Activated T-cell treated with anti-CD3 and anti-CD28 coated beads for 48 hours (primary cell): ENCODE measurements around the gene GPLD1.
"Not testable (repeated sequence)": the region's sequence is repeated elsewhere in the genome, so short reads cannot be mapped to it uniquely, and the experiment has no call there.

Source experiments
- DNase-seq: peaks from one replicate; pipeline ENCODE4 v3.0.0-alpha.2; 2020; ENCODE audit warnings: low read depth

The GPLD1 gene

DNA sequence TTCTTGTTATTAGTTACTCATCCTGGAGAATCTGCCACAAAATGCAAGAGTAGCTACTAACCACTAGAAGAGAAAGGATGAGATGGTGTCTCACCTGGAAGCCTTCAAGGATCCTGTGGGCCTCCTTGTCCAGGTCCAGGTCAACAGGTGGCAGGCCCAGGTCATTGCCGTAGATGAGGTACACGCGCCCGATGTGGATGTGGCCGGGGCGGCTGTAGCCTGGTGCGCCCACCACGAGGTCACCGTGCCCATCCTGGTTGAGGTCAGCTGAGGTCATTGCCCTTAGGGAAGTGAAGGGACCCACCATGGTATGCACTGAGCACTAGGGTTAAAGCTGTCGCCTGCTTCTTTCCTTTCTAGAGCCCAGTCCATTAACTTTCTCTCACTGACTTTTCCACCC, 35.5 kb downstream of the GPLD1 start:
- no peak for DNase-seq

DNA sequence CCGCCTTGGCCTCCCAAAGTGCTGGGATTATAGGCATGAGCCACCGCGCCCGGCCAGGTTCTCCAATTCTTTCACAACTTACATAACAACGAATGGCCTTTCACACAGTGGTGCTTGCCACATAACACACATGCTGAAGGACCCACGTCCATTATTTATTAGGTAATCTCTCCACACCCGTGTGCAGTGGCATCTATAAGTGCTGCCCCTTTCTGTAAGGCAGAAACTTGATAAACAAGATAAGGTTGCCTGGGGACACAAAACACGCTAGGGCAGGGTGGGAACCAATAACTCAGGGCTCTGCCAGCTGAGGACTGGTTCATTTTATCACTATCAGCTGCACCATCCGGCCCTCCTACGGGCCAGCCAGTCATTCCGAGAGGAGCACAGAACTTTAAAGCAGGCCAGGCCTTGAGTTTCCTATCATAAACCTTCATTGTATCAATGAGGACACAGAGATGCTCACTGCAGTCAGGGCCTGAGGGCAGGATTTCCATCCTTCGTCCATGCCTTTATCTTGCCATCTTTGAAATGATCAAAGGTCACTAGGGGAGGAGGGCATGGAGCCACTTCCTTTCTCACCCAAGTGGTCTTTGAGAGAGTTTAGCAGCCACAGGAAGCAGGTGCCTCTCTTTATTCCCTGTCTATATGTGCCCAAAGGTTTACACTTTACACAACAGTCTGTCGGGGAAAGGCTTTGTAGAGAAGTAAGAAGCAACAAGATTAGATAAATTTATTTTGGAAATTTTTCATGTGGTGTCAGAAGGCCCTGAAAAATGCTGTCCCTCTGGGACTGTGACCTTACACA, 37.6 kb downstream of the GPLD1 start:
- no peak for DNase-seq

DNA sequence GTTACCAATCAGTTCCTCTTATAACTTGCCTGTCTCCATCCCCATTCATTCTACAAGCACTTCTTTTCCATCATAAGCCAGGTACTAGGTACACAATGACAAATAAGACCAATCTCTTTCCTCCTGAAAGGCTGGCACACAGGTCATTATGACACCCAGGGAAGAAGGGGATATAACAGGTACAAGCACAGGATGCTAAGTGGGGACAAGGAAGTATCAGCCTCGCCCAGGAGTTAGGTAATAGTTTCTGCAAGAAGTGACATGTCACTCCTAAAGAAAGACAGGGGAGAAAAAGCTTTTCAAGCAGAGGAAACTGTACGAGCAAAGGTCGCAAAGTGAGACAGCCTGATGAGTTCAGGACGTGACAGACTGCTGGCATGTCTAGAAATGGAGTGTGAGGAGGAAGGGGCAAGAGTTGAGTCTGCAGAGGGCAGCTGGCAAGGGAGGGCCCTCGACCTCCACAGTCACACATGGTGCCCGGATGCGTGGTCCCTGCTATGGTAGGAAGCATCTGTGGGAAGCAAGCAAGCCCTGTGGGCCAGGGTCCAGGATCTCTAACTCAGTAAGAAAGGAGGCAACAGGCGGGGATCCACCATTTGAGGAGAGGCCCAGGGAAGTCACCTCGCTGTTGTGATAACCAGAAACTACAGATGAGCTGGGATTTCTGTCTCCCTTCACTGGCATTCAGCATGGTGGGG, 40.4 kb downstream of the GPLD1 start:
- DNase-seq, result no peak

DNA sequence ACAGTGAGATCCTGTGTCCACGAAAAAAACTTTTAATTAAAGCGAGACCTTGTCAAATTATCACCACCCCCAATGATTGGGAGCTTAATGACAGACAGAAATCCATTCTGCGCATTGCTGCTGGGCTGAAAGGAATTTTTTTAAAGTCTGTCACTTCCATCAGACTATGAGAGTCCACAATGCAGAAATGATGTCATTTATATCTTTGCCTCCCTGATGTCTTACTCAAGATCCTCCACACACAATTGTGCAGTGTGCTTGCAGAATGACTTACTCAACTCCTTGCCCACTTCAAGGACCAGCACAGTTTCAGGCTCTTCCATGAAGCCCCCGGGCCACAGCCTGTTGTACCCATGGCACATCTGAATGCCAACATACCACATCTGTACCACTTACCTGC, 41.0 kb downstream of the GPLD1 start:
- DNase-seq, result no peak

DNA sequence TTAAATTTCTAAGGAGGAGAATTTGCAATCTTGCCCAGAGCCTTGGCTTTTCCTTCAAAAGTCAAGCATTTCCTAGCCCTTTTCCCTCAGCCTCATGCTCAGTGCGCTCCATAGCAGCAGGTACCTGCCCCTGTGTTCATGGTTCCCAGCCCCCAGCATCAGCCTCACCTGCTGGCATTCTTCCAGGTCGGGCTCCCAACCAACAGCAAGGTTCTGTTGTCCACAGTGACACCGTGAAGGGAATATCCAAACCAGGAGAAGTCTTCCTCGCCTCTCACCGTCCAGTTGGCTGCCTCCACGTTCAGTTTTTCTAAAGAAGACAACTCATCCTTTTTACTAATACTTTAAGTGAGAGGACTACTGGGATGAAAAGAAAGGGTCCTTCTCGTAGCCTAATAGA, 42.7 kb downstream of the GPLD1 start:
- no peak for DNase-seq

DNA sequence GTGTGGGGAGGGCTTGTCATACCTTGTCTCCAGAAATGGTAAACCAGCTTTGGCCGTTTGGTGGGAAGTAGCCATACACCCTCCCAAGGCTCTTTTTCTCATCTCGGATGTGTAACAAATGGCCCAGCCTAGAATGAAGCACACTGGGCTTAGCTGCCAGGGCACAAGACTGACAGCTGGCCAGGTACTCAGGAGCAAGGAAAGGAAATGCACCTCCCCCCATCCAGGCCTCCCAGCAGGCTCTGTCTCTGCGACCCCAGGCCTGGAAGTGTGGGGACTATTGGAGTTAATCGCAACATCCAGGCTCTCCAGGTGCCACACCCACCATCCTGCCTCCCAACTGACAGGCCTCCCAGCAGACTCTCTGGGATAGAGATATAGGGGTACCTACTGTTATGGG, 43.7 kb downstream of the GPLD1 start:
- DNase-seq, result no peak

DNA sequence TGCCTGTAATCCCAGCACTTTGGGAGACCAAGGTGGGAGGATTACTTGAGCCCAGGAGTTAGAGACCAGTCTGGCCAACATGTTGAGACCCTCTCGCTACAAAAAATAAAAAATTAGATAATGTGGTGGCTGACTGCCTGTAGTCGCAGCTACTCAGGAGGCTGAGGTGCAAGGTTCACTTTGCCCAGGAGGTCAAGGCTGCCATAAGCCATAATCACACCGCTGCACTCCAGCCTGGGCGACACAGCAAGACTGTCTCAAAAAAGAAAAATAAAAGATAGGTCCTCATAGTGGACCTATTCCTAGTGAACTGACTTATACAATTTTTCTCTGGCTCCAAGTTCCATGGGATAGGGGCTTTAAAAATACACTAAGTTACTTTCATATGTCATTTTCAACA, 44.8 kb downstream of the GPLD1 start:
- DNase-seq, result no peak

DNA sequence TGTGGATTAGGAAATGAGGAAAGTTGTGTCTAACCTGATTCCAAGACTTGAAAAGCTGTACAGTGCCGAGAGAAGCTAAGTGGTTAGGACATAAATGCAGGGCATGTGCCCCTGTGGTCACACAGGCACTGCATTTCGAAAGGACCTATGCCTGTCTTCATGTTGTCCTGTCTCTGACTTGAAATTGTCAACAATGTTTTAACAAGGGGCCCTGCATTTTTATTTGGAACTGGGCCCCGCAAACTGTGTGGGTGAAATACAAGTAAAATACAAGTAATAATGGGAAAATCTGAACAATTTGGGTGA, 47.8 kb downstream of the GPLD1 start:
- no peak for DNase-seq

DNA sequence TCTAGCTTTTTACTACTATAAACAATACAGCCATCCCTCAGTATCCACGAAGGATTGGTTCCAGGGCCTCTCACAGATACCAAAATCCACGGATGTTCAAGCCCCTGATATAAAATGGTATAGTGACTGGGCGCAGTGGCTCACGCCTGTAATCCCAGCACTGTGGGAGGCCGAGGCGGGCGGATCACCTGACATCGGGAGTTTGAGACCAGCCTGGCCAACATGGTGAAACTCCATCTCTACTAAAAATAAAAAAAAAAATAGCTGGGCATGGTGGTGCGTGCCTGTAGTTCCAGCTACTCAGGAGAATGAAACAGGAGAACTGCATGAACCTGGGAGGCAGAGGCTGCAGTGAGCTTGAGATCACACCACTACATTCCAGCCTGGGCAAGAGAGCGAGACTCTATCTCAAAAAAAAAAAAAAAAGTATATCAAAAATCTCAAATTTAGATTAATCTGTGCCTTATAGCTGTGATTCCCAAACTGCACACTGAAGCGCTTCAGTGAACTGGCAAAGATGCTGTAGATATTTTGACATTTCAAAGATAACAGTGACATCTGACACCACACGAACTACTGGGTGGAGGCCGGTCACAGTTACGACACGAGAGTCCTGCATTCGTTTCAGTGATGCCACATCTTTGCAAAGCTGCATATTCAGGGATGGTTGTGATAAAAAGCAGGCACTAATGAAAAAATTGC, 48.3 kb downstream of the GPLD1 start:
- no peak for DNase-seq

DNA sequence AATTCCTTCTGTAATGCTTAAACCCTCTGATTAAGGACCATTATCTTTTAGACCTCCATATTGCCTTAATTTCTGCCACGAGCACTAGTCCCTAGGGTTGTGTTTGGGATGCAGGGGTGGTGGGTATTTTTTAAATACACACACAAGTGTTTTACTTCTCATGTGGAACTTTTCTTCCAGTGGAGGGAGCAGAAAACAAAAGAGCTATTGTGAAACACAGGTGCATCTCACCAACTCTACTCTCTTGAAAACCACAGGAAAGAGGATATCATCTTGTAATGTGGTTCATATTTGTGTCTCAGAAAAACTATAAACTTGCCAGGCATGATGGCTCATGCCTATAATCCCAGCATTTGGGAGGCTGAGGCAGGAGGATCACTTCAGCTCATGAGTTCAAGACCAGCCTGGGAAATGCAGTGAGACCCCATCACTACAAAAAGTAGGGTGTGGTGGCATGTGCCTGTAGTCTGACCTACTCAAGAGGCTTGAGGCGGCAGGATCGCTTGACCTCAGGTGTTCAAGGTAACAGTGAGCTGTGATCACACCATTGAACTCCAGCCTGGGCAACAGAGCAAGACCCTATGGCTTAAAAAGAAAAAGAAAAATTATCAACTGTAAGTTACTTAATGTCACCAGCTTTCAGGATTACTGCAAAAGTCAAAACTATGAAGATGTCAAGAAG, 49.4 kb downstream of the GPLD1 start:
- no peak for DNase-seq

DNA sequence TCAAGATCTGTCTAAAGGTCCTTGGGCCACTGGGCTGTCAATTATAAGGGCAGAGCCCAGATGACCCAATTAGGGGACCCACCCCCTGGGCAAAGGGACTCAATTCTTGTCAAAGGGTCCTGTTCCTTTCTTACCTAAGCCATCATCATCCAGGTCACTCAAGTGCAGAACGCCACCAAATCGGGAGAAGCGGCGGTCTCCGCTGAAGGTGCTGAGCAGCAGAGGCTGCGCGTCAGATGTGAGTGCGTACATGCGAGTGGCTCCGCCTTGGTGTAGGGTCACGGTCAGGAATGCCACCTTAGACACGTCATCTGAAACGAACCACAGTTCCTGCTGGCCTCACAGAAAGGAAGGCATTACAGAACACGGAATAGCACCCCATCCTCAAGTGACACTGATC, 52.4 kb downstream of the GPLD1 start:
- DNase-seq, result no peak

DNA sequence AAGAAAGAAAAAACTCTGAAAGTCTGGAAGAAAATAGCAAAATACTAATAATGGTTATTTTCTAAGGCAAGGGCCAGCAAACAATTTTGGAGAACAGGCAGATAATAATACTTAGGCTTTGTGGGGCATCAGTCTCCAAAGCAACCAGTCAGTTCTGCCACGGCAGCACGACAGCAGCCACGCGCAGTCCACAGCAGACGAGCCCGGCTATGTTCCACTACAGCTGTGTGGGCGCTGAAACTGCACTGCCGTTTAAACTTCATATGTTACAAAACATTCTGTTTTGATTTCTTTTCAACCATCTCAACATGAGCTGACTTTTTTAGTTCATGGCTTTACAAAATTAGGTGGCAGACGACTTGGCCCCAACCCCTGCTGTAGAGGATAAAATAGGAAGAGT, 56.8 kb downstream of the GPLD1 start:
- no peak for DNase-seq

DNA sequence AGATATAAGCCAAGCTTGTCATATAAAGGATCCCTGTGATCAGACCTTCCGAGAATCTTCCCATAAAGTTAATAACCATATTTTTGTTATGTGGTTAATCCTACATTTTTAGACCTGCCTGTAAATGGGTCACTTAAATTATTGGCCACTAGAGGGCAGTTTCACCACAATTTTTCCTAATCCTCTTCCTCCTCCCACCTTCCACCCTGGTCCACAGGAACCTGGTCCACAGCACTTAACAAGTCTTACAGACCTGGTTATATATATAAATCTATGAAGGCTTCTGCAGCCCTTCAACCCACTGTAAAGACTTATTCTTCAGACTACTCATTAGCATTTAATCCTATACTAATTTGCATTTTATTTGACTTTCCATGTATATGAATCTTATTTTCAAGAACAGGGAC, 58.3 kb downstream of the GPLD1 start:
- DNase-seq, result no peak

DNA sequence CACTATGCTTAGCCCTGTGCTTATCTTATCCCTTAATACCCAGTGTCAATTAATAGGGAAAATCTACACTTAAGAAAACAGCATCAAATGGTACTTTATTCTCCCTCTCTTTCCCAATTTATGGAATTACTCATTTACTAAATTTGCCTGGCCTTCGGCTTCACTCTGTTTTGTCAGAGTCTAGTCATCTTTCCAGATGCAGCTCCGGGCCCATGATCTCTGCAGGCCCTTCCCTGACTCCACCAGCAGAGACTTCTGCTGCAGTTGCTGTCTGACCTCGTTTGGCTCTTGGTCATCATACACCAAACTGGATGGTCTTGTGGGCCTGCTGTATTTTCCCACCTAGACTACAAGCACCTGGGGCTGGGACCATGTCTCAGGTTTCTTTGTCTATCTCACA, 59.3 kb downstream of the GPLD1 start:
- no peak for DNase-seq

DNA sequence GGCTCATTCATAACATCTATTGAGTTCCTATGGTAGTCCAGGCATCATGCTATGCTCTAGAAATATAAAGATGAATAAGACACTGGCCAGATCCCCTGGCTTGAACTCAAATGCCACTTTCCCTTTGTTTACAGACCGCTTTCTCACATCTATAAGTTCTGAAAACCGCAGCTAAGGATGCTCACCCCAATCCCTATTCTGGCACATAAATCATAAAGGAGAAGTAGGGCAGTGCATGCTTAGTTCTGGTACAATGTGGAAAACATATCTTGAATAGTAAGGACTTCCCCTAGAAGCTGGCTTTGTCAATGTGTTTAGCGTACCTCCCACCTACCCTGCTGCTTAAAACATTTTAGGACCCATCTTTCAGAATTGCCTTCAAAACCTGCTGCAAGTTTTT, 60.2 kb downstream of the GPLD1 start:
- no peak for DNase-seq

DNA sequence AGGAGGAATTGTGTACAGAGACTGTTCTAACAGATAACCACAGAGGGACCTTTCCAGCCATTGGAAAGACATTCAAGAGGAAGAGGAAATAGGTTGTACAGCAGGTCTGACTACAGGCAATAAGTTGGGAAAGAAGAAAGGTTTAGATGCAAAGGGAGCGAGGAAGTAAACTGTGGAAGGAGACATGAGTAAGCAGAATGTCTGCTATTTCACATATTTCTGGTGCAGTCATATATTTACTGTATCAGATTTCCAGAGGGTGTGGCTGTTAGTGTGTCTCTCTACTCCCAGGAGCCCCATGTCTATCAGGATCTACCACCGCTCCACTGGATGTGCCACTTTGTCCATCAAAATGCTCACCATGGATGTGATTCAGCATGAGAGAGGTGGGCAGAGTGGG, 60.8 kb downstream of the GPLD1 start:
- DNase-seq, result no peak

DNA sequence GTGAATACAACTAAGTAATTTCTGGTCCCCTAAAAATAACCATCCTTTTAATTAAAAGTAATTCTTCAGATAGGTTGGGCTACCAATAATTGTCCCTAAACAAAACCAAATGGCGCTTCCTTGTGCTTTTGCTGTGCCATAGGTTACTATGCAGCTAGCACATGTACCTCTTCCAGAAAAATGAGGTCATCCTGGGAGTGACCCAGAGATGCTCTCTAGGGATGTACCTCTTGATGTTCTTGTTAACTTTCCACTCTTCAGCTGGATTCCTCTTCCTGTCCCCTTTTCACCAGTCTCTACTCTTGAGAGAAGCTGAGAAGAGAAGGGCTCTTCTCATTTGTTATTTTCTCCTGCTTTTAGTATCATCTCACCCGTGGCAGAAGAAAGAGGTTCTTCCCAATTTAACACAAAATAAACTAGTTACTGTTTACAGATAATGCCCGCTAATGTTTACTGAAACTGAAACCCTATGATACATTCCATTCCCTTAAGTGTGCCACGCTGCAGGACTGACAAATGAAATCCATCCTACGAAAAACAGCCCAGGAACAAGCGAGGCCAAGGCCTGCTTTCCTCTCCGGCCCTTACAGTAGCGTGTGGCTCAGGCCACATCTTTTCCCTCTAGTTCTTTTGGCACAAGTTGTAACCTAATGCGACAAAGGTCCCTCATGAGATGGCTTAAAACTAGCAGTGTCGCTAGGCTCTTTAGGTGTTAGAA, 62.5 kb downstream of the GPLD1 start:
- no peak for DNase-seq

DNA sequence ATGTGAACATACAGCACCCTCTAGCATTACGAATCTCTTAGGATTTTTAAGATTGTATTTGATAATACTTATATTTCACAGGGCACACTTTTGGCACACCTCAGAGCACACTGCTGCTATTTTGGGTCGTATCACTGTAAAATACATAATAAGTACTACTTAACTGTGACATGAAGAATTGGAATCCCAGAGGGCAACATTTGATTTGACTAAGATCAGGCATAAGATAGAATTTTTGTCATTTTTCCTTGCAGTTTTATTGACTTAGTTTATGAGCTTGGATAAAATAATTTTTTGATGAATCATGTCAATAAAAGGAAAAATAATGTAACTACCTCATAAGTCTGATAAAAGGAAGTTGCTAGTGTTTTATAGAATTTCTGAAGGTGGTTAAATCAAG, 64.3 kb downstream of the GPLD1 start:
- no peak for DNase-seq

DNA sequence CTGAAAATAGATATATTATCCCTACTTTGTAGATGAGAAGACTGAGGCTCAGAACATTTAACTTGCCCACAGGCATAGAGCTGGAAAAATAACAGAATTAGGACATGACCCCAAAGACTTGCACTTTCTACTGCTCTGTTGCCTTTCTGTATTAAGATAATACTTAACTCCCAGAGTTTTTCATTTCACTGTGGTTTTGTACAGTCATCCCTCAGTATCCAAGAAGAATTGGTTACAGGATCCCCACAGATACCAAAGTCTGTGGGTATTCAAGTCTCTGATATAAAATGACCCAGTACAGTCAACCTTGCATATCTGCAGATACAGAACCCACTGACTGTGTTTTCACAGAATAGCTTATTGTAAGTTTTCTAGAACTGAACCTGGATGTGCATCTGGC, 69.9 kb downstream of the GPLD1 start:
- no peak for DNase-seq

DNA sequence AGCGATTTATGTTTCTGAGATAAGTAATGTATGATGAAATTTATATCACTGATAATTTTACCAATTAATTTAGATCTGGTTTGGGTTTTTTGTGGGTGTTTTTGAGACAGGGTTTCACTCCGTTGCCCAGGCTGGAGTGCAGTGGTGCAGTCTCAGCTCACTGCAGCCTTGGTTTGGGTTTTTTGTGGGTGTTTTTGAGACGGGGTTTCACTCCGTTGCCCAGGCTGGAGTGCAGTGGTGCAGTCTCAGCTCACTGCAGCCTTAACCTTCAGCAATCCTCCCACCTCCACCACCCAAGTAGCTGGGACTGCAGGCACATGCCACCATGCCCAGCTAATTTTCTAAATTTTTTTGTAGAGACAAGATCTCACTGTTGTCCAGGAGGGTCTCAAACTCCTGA, 73.6 kb downstream of the GPLD1 start:
- DNase-seq, result no peak

DNA sequence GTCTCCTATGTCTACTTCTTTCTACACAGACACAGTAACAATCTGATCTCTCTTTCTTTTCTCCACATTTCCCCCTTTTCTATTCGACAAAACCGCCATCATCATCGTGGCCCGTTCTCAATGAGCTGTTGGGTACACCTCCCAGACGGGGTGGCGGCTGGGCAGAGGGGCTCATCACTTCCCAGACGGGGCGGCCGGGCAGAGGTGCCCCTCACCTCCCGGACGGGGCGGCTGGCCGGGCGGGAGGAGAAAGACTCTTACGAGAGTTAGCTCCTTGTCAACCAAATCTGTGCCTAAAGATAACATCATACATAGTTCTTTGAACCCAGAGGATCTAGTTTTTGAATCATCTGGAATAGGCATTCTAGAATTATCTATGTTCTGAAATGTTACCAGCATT, 74.8 kb downstream of the GPLD1 start:
- not testable (repeated sequence) for DNase-seq

DNA sequence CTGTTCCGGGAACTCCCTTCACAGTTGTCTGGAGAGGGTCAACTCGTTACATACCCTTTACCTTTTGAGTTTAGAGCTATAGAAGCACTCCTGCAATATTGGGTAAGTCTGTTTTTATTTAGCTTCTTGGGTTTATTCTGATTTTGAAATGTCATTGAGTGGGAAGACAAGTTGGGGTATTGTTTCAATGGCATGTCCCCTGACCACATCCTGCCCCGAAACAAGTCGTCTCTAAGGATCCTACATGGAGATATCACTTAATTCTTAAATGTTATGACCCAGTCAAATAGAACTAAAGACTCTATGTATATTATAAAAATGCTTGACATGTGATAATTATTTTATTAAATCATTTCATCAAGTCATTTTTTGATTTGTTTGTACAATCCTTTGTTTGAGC, 77.1 kb downstream of the GPLD1 start:
- DNase-seq, result no peak
